GM08714 (cell line): ENCODE data around the gene HEPHL1.

Source experiments
- H3K4me3 ChIP-seq: fragments of 200-500 bp; sonication (Bioruptor generic); 2 replicates; pipeline ENCODE4 v1.5.1; 2014; ENCODE audit warnings: mild to moderate bottlenecking, low read length, inconsistent platforms
- ZNF274 ChIP-seq: IDR thresholded peaks from 2 replicates; pipeline ENCODE4 v1.6.1; 2012; ENCODE audit warnings: mild to moderate bottlenecking, low read depth, low read length

HEPHL1 gene

GRCh38 chr11:94032066-94032465 is 10.9 kb downstream of the HEPHL1 start:
- H3K4me3 ChIP-seq, result no peak overlapping the region
- no peak for TF ChIP-seq ZNF274

- no peak for TF ChIP-seq ZNF274
- H3K4me3 ChIP-seq, result no peak overlapping the region
These were observed 11.6 kb downstream of the HEPHL1 start for GRCh38 chr11:94032725-94033124.

DNA sequence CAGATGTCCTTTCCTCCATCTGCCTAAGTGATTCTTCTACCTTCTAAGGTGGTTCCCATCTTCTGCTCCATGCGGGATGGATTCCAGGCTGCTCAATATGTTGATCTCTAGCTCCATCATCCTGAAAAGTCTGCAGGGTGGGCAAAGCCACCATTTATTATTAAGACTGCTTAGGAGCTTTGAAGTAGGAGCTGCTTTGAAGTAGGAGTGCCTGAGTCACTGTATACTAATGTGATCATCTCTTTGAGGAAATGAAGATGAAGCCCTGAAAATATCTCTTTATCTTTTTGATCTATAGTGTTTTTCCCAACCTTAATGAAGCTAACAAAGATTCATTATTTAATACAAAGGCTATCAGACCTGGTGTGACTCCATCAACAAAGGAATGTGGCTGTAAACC is 13.1 kb downstream of the HEPHL1 start:
- H3K4me3 ChIP-seq, result no peak overlapping the region
- no peak for TF ChIP-seq ZNF274

GRCh38 chr11:94036096-94036495 is 14.9 kb downstream of the HEPHL1 start:
- TF ChIP-seq ZNF274, result no peak
- no peak overlapping the region for H3K4me3 ChIP-seq

- H3K4me3 ChIP-seq, result no peak overlapping the region
- no peak for TF ChIP-seq ZNF274
These were observed 22.1 kb downstream of the HEPHL1 start for GRCh38 chr11:94043241-94043640.

DNA sequence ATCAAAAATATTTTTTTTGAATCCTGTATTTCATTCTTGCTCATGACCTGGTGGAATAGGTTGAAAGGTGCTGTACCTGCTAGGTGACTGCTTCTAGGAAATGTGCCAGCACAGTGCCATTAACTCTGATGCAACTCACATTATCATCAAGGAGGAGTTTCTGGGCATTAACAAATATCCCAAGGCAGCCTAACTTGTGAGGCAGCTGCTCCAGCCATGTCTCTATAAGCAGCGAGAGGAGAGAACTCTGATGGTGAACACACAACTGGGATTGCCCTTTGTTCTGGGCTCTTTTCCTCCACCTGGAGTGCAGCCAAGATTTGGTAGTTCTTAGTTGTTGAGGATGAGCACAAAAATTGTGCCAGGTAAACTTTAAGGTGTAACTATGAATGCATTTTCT is 25.6 kb downstream of the HEPHL1 start:
- TF ChIP-seq ZNF274, result no peak

DNA sequence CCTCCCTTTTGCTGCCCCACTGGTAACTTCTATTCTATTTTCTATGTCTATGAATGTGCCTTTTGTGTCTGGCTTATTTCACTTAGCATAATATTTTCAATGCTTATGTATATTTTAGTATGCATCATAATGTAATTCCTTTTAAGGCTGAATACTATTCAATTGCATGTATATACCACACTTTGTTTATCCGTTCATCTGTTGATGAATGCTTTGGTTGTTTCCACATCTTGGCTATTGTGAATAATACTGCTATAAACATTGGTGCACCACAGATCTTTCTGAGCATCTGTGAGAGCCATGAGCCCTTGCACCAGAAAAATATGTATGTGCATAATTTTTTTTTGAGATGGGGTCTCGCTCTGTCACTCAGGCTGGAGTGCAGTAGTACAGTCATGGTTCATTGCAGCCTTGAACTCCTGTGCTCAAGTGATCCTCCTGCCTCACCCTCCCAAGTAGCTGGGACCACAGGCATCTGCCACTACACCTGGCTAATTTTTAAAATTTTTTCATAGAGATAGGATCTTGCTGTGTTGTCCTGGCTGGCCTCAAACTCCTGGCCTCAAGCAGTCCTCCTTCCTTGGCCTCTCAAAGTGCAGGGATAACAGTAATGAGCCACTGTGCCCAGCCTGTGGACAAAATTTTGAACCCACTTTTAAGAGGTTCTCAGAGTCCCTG is 27.0 kb downstream of the HEPHL1 start:
- H3K4me3 ChIP-seq, result no peak overlapping the region
- no peak for TF ChIP-seq ZNF274

More for the DNA sequence above, 25.6 kb downstream of the HEPHL1 start:
- no peak overlapping the region for H3K4me3 ChIP-seq

DNA sequence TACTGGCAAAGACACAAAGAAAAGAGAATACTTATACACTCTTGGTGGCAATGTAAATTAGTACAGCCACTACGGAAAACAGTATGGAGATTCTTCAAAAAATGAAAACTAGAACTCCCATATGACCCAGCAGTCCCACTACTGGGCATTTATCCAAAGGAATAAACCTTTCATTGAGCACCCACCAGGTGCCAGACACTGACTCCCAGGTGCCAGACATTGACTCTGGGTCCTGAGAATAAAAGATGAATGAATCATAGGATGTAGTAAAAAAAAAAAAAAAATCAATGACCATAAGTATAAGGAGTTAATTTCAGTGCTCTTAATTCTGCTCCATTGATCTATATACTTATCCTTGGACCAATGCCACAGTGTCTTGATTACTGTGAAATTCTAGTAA is 28.2 kb downstream of the HEPHL1 start:
- H3K4me3 ChIP-seq, result no peak overlapping the region
- no peak for TF ChIP-seq ZNF274

- H3K4me3 ChIP-seq, result no peak overlapping the region
- TF ChIP-seq ZNF274, result no peak
These were observed 37.5 kb downstream of the HEPHL1 start for GRCh38 chr11:94058630-94059029.

DNA sequence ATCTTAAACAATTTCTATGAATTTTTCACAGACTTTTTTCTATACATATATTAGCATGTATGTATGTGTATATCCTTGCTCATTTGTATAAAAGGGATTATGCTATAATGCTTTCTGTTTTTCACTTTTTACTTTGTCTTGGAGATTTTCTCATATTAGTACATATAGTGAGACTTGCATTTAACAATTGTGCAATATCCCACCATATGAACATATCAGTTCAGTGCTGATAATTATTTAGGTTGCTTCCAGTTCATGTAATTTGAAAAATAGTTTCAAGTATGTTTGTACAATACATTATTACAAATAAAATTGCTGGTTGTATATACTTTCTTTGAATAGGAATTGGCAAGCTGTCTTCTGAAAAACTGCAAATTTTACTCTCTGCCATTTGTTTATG is 37.9 kb downstream of the HEPHL1 start:
- TF ChIP-seq ZNF274, result no peak

GRCh38 chr11:94060401-94060800 is 39.2 kb downstream of the HEPHL1 start:
- no peak for TF ChIP-seq ZNF274
- no peak overlapping the region for H3K4me3 ChIP-seq

More for the DNA sequence above, 37.9 kb downstream of the HEPHL1 start:
- no peak overlapping the region for H3K4me3 ChIP-seq

GRCh38 chr11:94062360-94062759 is 41.2 kb downstream of the HEPHL1 start:
- no peak for TF ChIP-seq ZNF274
- H3K4me3 ChIP-seq, result no peak overlapping the region

DNA sequence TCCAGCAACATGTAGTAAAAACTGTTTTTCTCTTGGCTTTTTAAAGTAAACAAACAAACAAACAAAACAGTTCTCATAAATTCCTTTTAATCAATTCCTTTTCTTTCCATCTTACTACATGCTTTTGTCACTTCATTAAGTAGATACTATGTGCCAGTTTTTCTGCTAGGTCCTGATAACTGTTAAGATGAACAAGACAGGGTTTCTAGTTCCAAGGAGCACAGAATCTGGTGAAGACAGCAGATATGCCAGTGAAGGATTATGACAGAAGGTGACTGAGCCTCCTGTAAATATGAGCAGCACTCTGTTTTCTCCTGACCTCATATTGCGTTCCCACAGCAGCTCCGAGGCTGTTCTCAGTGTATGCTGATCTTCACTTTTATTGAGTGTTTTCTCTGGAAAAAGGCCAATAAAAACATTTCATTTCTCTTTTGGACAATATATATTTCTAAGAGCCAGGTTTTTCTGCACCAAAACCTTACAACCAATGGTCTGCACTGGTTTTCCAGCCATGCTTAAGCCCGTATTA is 45.8 kb downstream of the HEPHL1 start:
- TF ChIP-seq ZNF274, result no peak
- H3K4me3 ChIP-seq, result no peak overlapping the region

DNA sequence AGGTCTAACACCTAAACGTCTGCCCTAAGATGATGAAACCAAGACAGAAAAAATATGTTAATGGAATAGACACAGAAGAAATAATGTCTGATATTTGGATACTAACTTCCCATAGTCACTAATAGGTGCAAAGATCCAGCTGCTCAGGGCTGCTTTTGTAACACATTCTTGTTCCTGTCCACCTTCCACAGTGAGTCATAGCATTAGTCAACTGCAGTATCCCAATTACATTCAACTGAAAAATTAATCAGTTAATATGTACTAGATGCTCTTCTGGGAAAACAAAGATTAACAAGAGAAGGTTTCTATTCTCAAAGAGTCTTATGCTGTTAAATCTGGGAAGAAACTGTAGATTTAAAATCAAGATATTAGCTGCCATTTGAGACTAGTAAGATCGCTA is 47.6 kb downstream of the HEPHL1 start:
- no peak for TF ChIP-seq ZNF274
- no peak overlapping the region for H3K4me3 ChIP-seq

DNA sequence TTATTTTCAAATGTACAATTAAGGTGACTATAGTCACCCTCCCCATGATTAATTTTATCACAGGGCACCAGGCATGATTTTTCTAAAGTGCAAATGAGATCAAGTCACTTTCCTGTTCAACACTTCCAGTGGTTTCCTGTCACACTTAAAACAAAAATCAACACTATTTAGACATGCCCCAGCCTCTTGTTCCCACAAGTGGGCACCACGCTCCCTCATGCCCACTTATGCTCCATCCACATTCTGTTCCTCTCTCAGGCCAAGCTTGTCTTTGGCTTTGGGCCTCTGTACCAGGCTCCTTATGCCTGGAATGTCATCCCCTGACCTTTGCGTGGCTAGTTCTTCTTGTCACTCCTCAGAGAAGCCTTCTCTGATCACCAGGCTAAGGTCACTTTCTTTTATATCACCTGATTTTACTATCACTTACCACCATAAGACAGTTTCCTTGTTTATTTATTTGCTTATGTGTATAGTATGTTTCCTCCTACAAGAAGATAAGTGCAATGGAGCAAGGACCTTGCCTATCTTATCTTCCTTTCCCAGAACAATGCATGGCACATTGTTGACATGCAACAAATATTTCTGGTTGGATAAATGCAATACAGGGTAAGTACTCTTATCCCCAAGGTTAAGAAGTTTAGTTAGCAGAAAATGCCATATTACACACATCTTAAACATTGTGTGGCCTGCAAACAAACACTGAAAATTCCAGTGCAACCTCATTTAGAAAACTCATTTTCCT is 56.6 kb downstream of the HEPHL1 start:
- no peak for TF ChIP-seq ZNF274

More for the DNA sequence above, 56.6 kb downstream of the HEPHL1 start:
- no peak overlapping the region for H3K4me3 ChIP-seq
